K562 (cell line): Measurements from ENCODE around the gene LZTR1. TPM values are rescaled to one million over a fixed set of nuclear protein-coding genes. Genes with fewer than 3 reads are reported as not detected.

Experiments
- BHLHE40 ChIP-seq: IDR thresholded peaks from 2 replicates; pipeline ENCODE4 v1.6.1; 2011; ENCODE audit warnings: low read length, improper control_type of control experiment
- CHD1 ChIP-seq: fragments of 200-600 bp; sonication (generic); IDR thresholded peaks from one replicate; pipeline ENCODE4 v1.6.1; 2012; ENCODE audit warnings: mild to moderate bottlenecking, moderate library complexity, low read length, inconsistent platforms
- ERF ChIP-seq: fragments of 450-650 bp; formaldehyde crosslinking; IDR thresholded peaks from 2 replicates; pipeline ENCODE4 v1.4.0; 2020; ENCODE audit warnings: mild to moderate bottlenecking, mixed read lengths
- ESRRB ChIP-seq: fragments of 250-450 bp; sonication (Bioruptor Pico); IDR thresholded peaks from 2 replicates; pipeline ENCODE4 v1.5.0; 2020; ENCODE audit warnings: mild to moderate bottlenecking, moderate library complexity, borderline replicate concordance
- FIP1L1 ChIP-seq: fragments of 200-400 bp; formaldehyde crosslinking; IDR thresholded peaks from 2 replicates; pipeline ENCODE4 v1.6.1; 2018; ENCODE audit warnings: mild to moderate bottlenecking, low read depth, low read length; ENCODE audit not compliant: poor library complexity, severe bottlenecking
- FOXJ2 ChIP-seq: fragments of 200-800 bp; sonication (Bioruptor generic); IDR thresholded peaks from 2 replicates; pipeline ENCODE4 v1.6.1; 2016; ENCODE audit warnings: missing genetic modification characterization, missing compliant biosample characterization
- HEY1 ChIP-seq: fragments of 250-450 bp; sonication (Bioruptor Pico); IDR thresholded peaks from 2 replicates; pipeline ENCODE4 v1.5.0; 2020; ENCODE audit warnings: mild to moderate bottlenecking, moderate library complexity, borderline replicate concordance
- HIVEP1 ChIP-seq: fragments of 250-450 bp; sonication (Bioruptor Pico); IDR thresholded peaks from 2 replicates; pipeline ENCODE4 v1.4.0; 2020; ENCODE audit warnings: mild to moderate bottlenecking
- HMGXB4 ChIP-seq: sonication (generic); formaldehyde crosslinking; IDR thresholded peaks from 2 replicates; pipeline ENCODE4 v1.8.1; 2023; ENCODE audit warnings: mild to moderate bottlenecking, missing genetic modification reagents
- MBD1 ChIP-seq: fragments of 250-450 bp; sonication (Bioruptor Pico); IDR thresholded peaks from 2 replicates; pipeline ENCODE4 v1.8.0; 2022; ENCODE audit warnings: inconsistent platforms
- MIER1 ChIP-seq: fragments of 450-650 bp; IDR thresholded peaks from 2 replicates; pipeline ENCODE4 v1.6.1; 2016; ENCODE audit warnings: antibody characterized with exemption, mild to moderate bottlenecking, low read depth
- PCBP2 ChIP-seq: fragments of 200-400 bp; formaldehyde crosslinking; IDR thresholded peaks from 2 replicates; pipeline ENCODE4 v1.6.1; 2018; ENCODE audit warnings: low read length, low read depth, mild to moderate bottlenecking, moderate library complexity; ENCODE audit not compliant: poor library complexity, severe bottlenecking
- PHB2 ChIP-seq: fragments of 450-650 bp; IDR thresholded peaks from 2 replicates; pipeline ENCODE4 v1.6.1; 2017; ENCODE audit warnings: low read depth
- PPARD ChIP-seq: fragments of 250-450 bp; sonication (Bioruptor Pico); IDR thresholded peaks from 2 replicates; pipeline ENCODE4 v1.8.0; 2022; ENCODE audit warnings: inconsistent platforms, mild to moderate bottlenecking, moderate library complexity
- PURB ChIP-seq: sonication (generic); formaldehyde crosslinking; IDR thresholded peaks from 2 replicates; pipeline ENCODE4 v1.9.0; 2021; ENCODE audit warnings: low read depth, mild to moderate bottlenecking, missing genetic modification reagents
- SP2 ChIP-seq: IDR thresholded peaks from 2 replicates; pipeline ENCODE4 v1.6.1; 2011; ENCODE audit warnings: mild to moderate bottlenecking, low read depth, low read length, moderate library complexity; ENCODE audit not compliant: poor library complexity, severe bottlenecking; ENCODE audit errors: extremely low read depth
- TEAD2 ChIP-seq: fragments of 450-650 bp; IDR thresholded peaks from 2 replicates; pipeline ENCODE4 v1.6.1; 2016; ENCODE audit warnings: missing genetic modification characterization, control low read depth, missing compliant biosample characterization
- ZNF133 ChIP-seq: fragments of 250-450 bp; sonication (Bioruptor Pico); IDR thresholded peaks from 2 replicates; pipeline ENCODE4 v1.4.0; 2020; ENCODE audit warnings: mild to moderate bottlenecking
- ZNF583 ChIP-seq: fragments of 250-450 bp; sonication (Bioruptor Pico); IDR thresholded peaks from 2 replicates; pipeline ENCODE4 v1.4.0; 2020
- polyA plus RNA-seq, 8 experiments: library from polyadenylated mRNA; depleted of rRNA in 4 of 8; stranded (reverse) in 5 of 8; unstranded in 3 of 8; fragments of >200 nt; fragmentation: Nextera tagmentation in 2 of 8; fragmentation: Illumina TruSeq in 1 of 8; extraction: Ambion mirVana in 2 of 8; extraction: Trizol in 1 of 8; gene quantifications; 2 replicates each; pipeline versions ENCODE4 v1.2.1 to v1.2.3, GENCODE V29; 2011 to 2014; ENCODE audit warnings: inconsistent platforms in 1 of 8, missing spikeins in 1 of 8
- total RNA-seq, 7 experiments: library from RNA; depleted of rRNA in 6 of 7; stranded (reverse); fragments of >200 nt in 6 of 7; fragmentation: Illumina TruSeq in 2 of 7; extraction: Trizol in 2 of 7; gene quantifications; 2 replicates each; pipeline versions ENCODE4 v1.2.1 to v1.2.3, GENCODE V29; 2011 to 2021; ENCODE audit warnings: low replicate concordance in 1 of 7
- TF ChIP-seq, protein P1 (sequence below): fragments of 250-450 bp; sonication (Bioruptor Pico); IDR thresholded peaks from 2 replicates; pipeline ENCODE4 v1.8.0; 2021; ENCODE audit warnings: borderline replicate concordance, mild to moderate bottlenecking, moderate library complexity; ENCODE audit not compliant: poor library complexity, severe bottlenecking
- TF ChIP-seq, protein P2 (sequence below): fragments of 250-450 bp; sonication (Bioruptor Pico); IDR thresholded peaks from 2 replicates; pipeline ENCODE4 v1.4.0; 2020; ENCODE audit warnings: mild to moderate bottlenecking, moderate library complexity

LZTR1 gene
- total and polyA plus RNA-seq, 9 of the 15 experiments (the other 6 are each of a cell fraction or from before 2014, with no cell fraction given), result 2.2 to 135 (median 63.0) TPM

- TF ChIP-seq, protein P1, sequence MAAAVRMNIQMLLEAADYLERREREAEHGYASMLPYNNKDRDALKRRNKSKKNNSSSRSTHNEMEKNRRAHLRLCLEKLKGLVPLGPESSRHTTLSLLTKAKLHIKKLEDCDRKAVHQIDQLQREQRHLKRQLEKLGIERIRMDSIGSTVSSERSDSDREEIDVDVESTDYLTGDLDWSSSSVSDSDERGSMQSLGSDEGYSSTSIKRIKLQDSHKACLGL (CRISPR knock-in tag), result no peak
- TF ChIP-seq CHD1 (no peak), SP2 (no peak), TEAD2 (tag) (no peak), MIER1 (no peak), ZNF133 (CRISPR knock-in tag) (peak; percentile 8; the same call in 1 of the 2 replicates), BHLHE40 (0 out of 2 replicates have a peak, but pooled peaks have one; percentile 31), FIP1L1 (no peak), PURB (CRISPR knock-in tag) (no peak), PHB2 (no peak), ZNF583 (CRISPR knock-in tag) (no peak), FOXJ2 (tag) (no peak), PCBP2 (no peak), HMGXB4 (CRISPR knock-in tag) (no peak), PPARD (CRISPR knock-in tag) (no peak), HIVEP1 (CRISPR knock-in tag) (0 out of 2 replicates have a peak, but pooled peaks have one; percentile 57), MBD1 (CRISPR knock-in tag) (no peak), ESRRB (CRISPR knock-in tag) (no peak), HEY1 (no peak), ERF (no peak)
- TF ChIP-seq, protein P2, sequence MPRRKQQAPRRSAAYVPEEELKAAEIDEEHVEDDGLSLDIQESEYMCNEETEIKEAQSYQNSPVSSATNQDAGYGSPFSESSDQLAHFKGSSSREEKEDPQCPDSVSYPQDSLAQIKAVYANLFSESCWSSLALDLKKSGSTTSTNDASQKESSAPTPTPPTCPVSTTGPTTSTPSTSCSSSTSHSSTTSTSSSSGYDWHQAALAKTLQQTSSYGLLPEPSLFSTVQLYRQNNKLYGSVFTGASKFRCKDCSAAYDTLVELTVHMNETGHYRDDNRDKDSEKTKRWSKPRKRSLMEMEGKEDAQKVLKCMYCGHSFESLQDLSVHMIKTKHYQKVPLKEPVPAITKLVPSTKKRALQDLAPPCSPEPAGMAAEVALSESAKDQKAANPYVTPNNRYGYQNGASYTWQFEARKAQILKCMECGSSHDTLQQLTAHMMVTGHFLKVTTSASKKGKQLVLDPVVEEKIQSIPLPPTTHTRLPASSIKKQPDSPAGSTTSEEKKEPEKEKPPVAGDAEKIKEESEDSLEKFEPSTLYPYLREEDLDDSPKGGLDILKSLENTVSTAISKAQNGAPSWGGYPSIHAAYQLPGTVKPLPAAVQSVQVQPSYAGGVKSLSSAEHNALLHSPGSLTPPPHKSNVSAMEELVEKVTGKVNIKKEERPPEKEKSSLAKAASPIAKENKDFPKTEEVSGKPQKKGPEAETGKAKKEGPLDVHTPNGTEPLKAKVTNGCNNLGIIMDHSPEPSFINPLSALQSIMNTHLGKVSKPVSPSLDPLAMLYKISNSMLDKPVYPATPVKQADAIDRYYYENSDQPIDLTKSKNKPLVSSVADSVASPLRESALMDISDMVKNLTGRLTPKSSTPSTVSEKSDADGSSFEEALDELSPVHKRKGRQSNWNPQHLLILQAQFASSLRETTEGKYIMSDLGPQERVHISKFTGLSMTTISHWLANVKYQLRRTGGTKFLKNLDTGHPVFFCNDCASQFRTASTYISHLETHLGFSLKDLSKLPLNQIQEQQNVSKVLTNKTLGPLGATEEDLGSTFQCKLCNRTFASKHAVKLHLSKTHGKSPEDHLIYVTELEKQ (CRISPR knock-in tag), result no peak
Observed at GRCh38 chr22:20980938-20981722, 967 bp upstream of the LZTR1 start (continued).
